Panc1 (cell line): ENCODE data around the gene ADAMTS1. TPM values are rescaled to one million over a fixed set of nuclear protein-coding genes. Genes with fewer than 3 reads are reported as not detected.

Source experiments
- ATAC-seq: fragments of 200-7000 bp; cut with Tn5 transposase; 2 replicates; pipeline ENCODE4 v1.9.1; 2020; ENCODE audit warnings: mild to moderate bottlenecking, moderate library complexity
- BruUV-seq: library from RNA; stranded (reverse); fragments of 400-500 nt; replicated peaks from 2 replicates; lab custom pipeline; 2021; lab: Mats Ljungman, UMichigan
- CTCF ChIA-PET: fragments of 300-600 bp; sonication (Branson Sonifier 250); formaldehyde crosslinking; loops from one replicate; lab custom pipeline; 2022; ENCODE audit warnings: antibody characterized with exemption; lab: Charles Lee
- POLR2A ChIA-PET: fragments of 300-600 bp; sonication (Branson Sonifier 250); formaldehyde crosslinking; loops from one replicate; lab custom pipeline; 2022; ENCODE audit warnings: antibody characterized with exemption; lab: Charles Lee
- DNase-seq: peaks from one replicate; pipeline ENCODE4 v3.0.0-alpha.2; 2010; ENCODE audit warnings: low read depth, low spot score
- H3K27ac ChIP-seq: 2 replicates; pipeline ENCODE4 v1.5.1; 2011; ENCODE audit warnings: mild to moderate bottlenecking, low read length, inconsistent platforms
- H3K27me3 ChIP-seq: fragments of 200-500 bp; sonication (Bioruptor generic); 2 replicates; pipeline ENCODE4 v1.6.0; 2014; ENCODE audit warnings: low read length, inconsistent platforms; ENCODE audit not compliant: control insufficient read depth, insufficient read depth
- H3K36me3 ChIP-seq: fragments of 200-500 bp; sonication (Bioruptor generic); 2 replicates; pipeline ENCODE4 v1.5.1; 2014; ENCODE audit warnings: inconsistent platforms, mild to moderate bottlenecking, low read length, moderate library complexity; ENCODE audit not compliant: control insufficient read depth, insufficient read depth
- H3K4me1 ChIP-seq: 2 replicates; pipeline ENCODE4 v1.5.1; 2011; ENCODE audit warnings: inconsistent platforms, mild to moderate bottlenecking, low read length, moderate library complexity; ENCODE audit not compliant: control insufficient read depth, insufficient read depth
- H3K4me3 ChIP-seq, 2 experiments: 2 replicates each; pipeline ENCODE4 v1.5.1; 2011 to 2012; ENCODE audit warnings: low read depth in 2 of 2, low read length in 2 of 2, mild to moderate bottlenecking in 2 of 2, inconsistent platforms in 1 of 2, moderate library complexity in 1 of 2
- H3K9me3 ChIP-seq: fragments of 200-500 bp; sonication (Bioruptor generic); 2 replicates; pipeline ENCODE4 v1.5.1; 2014; ENCODE audit warnings: low read depth, mild to moderate bottlenecking, inconsistent platforms, low read length, moderate library complexity; ENCODE audit not compliant: control insufficient read depth, insufficient read depth
- POLR2AphosphoS5 ChIP-seq: IDR thresholded peaks from 2 replicates; pipeline ENCODE4 v1.6.1; 2012; ENCODE audit warnings: mild to moderate bottlenecking, low read depth, low read length, moderate library complexity
- SIN3A ChIP-seq: IDR thresholded peaks from 2 replicates; pipeline ENCODE4 v1.6.1; 2012; ENCODE audit warnings: low read depth, mild to moderate bottlenecking, low read length, moderate library complexity, borderline replicate concordance; ENCODE audit not compliant: insufficient read depth
- TCF7L2 ChIP-seq: IDR thresholded peaks from 2 replicates; pipeline ENCODE4 v1.6.1; 2011; ENCODE audit warnings: mild to moderate bottlenecking, low read depth, low read length, inconsistent platforms
- in situ Hi-C: cut with HindIII; loops from 2 replicates; pipeline ENCODE4 v1.10.0; 2016; ENCODE audit warnings: low sequenced_read_pairs, low pct_unique_long_range_greater_than_20kb
- intact Hi-C: fragments of 100-400 bp; cut with micrococcal nuclease; formaldehyde crosslinking; loops from one replicate; pipeline ENCODE4 v1.10.0; 2022; ENCODE audit not compliant: unreplicated experiment
- total RNA-seq: library from RNA; stranded (reverse); gene quantifications from one replicate; pipeline ENCODE4 v1.2.1, GENCODE V29; 2021; ENCODE audit not compliant: unreplicated experiment
- TF ChIP-seq, protein P1 (sequence below), 2 experiments: IDR thresholded peaks; 2 replicates each; pipeline ENCODE4 v1.6.1; 2011 to 2012; ENCODE audit warnings: low read depth in 2 of 2, control low read depth in 1 of 2, low read length in 1 of 2, mild to moderate bottlenecking in 1 of 2, moderate library complexity in 1 of 2; ENCODE audit not compliant: insufficient read depth in 1 of 2
- TF ChIP-seq, protein P2 (sequence below): fragments of 450-650 bp; IDR thresholded peaks from 2 replicates; pipeline ENCODE4 v1.5.1; 2017; ENCODE audit warnings: mild to moderate bottlenecking

ADAMTS1 gene
- total RNA-seq, 1 experiment from 2014 or later = 3.3 TPM

- H3K27ac ChIP-seq = no peak overlapping the region
- H3K36me3 ChIP-seq = no peaks in the 10 kb centered on the region
- TF ChIP-seq, protein P1, sequence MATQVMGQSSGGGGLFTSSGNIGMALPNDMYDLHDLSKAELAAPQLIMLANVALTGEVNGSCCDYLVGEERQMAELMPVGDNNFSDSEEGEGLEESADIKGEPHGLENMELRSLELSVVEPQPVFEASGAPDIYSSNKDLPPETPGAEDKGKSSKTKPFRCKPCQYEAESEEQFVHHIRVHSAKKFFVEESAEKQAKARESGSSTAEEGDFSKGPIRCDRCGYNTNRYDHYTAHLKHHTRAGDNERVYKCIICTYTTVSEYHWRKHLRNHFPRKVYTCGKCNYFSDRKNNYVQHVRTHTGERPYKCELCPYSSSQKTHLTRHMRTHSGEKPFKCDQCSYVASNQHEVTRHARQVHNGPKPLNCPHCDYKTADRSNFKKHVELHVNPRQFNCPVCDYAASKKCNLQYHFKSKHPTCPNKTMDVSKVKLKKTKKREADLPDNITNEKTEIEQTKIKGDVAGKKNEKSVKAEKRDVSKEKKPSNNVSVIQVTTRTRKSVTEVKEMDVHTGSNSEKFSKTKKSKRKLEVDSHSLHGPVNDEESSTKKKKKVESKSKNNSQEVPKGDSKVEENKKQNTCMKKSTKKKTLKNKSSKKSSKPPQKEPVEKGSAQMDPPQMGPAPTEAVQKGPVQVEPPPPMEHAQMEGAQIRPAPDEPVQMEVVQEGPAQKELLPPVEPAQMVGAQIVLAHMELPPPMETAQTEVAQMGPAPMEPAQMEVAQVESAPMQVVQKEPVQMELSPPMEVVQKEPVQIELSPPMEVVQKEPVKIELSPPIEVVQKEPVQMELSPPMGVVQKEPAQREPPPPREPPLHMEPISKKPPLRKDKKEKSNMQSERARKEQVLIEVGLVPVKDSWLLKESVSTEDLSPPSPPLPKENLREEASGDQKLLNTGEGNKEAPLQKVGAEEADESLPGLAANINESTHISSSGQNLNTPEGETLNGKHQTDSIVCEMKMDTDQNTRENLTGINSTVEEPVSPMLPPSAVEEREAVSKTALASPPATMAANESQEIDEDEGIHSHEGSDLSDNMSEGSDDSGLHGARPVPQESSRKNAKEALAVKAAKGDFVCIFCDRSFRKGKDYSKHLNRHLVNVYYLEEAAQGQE (IDR thresholded peaks at IDR 0.05; ENCODE audit: insufficient read depth in 1 of 2, low read depth in 2 of 2, low read length in 1 of 2) = no peak
- TF ChIP-seq POLR2AphosphoS5 (no peak), TCF7L2 (no peak), SIN3A (no peak)
- TF ChIP-seq, protein P2, sequence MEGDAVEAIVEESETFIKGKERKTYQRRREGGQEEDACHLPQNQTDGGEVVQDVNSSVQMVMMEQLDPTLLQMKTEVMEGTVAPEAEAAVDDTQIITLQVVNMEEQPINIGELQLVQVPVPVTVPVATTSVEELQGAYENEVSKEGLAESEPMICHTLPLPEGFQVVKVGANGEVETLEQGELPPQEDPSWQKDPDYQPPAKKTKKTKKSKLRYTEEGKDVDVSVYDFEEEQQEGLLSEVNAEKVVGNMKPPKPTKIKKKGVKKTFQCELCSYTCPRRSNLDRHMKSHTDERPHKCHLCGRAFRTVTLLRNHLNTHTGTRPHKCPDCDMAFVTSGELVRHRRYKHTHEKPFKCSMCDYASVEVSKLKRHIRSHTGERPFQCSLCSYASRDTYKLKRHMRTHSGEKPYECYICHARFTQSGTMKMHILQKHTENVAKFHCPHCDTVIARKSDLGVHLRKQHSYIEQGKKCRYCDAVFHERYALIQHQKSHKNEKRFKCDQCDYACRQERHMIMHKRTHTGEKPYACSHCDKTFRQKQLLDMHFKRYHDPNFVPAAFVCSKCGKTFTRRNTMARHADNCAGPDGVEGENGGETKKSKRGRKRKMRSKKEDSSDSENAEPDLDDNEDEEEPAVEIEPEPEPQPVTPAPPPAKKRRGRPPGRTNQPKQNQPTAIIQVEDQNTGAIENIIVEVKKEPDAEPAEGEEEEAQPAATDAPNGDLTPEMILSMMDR = no peak
- in situ Hi-C loops = no loop called here
- ChIA-PET POLR2A (no interaction called here), CTCF (no interaction called here)
- no peaks in the 10 kb centered on the region for H3K9me3 ChIP-seq
- no peak for ATAC-seq
- H3K27me3 ChIP-seq = no peaks in the 10 kb centered on the region
- H3K4me1 ChIP-seq = no peaks in the 10 kb centered on the region
- DNase-seq = no peak
- intact Hi-C loops = no loop called here
- BruUV-seq = no TSS peak
- H3K4me3 ChIP-seq = no peak overlapping the region
These were observed 47.2 kb downstream of the ADAMTS1 start for GRCh38 chr21:26797878-26798456.

DNA sequence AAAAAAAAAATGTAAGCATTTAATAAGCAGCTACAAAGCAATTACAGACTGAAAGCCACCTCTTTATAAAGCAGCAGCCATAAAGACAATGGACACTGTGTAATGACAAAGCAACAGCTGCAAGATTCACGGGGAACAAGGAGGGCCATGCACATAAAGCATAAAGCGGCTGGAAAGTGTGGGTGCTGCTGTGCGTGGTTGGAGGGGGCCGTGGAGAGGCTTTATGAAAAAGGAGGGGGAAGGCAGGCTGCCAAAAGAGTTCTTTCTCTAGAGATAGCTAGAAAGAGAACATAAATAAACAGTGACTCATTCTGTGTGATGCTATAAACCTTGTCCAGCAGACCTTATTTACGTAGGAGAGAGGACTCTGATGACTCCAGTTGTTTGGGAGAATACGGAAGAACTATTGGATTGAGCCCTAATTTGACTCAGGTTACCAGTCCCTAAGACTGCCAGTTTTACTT, 49.3 kb downstream of the ADAMTS1 start:
- Histone ChIP-seq H3K27me3 (no peaks in the 10 kb centered on the region), H3K4me1 (no peaks in the 10 kb centered on the region), H3K27ac (no peak overlapping the region), H3K4me3 (no peak overlapping the region), H3K9me3 (no peaks in the 10 kb centered on the region), H3K36me3 (no peaks in the 10 kb centered on the region)
- CTCF ChIA-PET = no interaction called here
- in situ Hi-C loops = no loop called here
- intact Hi-C loops = no loop called here
- POLR2A ChIA-PET = no interaction called here
- TF ChIP-seq SIN3A (no peak), POLR2AphosphoS5 (no peak), TCF7L2 (no peak)
- TF ChIP-seq, protein P2 = no peak
- TF ChIP-seq, protein P1 (IDR thresholded peaks at IDR 0.05; ENCODE audit: insufficient read depth in 1 of 2, low read depth in 2 of 2, low read length in 1 of 2) = no peak
- no TSS peak for BruUV-seq
- no peak; the same call in 1 of the 2 replicates for ATAC-seq
- DNase-seq = no peak
